ENCODE measurements around the gene UBASH3A. TPM values are rescaled to one million over a fixed set of nuclear protein-coding genes. Genes with fewer than 3 reads are reported as not detected.

Gene UBASH3A
- total and polyA plus RNA-seq, 12 donors, result 0.09 to 1.2 (median 0.44) TPM; not detected in 2

DNA sequence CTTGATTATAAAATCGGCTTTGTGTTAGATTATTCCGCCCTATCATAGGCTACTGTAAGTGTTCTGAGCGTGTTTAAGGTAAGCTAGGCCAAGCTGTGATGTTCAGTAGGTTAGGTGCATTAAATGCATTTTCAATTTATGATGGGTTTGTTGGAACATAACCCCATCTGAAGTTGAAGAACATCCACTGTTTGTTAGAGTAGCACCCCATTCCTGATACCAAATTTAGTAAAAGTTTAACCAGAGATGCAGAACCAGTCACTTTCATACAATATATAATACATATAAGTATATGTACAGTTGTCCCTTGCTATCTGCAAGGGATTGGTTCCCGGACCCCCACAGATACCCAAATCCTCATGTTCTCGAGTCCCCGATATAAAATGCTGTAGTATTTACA lies 16.1 kb downstream of the UBASH3A start:
- Histone ChIP-seq H3K4me3 (no peak overlapping the region), H3K4me1 (replicated peaks in 1 of 2) (no peaks in the 10 kb centered on the region), H3K36me3 (replicated peaks in 1 of 2) (no peaks in the 10 kb centered on the region), H3K27me3 (peaks cover 12% of the 10 kb centered on the region), H3K27ac (no peak overlapping the region), H3K9me3 (replicated peaks in 1 of 3) (no peaks in the 10 kb centered on the region)
- no peak for TF ChIP-seq POLR2A (IDR thresholded peaks at IDR 0.05)
- TF ChIP-seq, protein P1, sequence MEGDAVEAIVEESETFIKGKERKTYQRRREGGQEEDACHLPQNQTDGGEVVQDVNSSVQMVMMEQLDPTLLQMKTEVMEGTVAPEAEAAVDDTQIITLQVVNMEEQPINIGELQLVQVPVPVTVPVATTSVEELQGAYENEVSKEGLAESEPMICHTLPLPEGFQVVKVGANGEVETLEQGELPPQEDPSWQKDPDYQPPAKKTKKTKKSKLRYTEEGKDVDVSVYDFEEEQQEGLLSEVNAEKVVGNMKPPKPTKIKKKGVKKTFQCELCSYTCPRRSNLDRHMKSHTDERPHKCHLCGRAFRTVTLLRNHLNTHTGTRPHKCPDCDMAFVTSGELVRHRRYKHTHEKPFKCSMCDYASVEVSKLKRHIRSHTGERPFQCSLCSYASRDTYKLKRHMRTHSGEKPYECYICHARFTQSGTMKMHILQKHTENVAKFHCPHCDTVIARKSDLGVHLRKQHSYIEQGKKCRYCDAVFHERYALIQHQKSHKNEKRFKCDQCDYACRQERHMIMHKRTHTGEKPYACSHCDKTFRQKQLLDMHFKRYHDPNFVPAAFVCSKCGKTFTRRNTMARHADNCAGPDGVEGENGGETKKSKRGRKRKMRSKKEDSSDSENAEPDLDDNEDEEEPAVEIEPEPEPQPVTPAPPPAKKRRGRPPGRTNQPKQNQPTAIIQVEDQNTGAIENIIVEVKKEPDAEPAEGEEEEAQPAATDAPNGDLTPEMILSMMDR (IDR thresholded peaks at IDR 0.05), result no peak
- DNase-seq, result no peak
- WGBS, 4 donors, result 87 to 94% (median 90%) methylated on average over 6 of the region's 6 CpGs
- intact Hi-C loops (cut with DNase I), result no loop called here

DNA sequence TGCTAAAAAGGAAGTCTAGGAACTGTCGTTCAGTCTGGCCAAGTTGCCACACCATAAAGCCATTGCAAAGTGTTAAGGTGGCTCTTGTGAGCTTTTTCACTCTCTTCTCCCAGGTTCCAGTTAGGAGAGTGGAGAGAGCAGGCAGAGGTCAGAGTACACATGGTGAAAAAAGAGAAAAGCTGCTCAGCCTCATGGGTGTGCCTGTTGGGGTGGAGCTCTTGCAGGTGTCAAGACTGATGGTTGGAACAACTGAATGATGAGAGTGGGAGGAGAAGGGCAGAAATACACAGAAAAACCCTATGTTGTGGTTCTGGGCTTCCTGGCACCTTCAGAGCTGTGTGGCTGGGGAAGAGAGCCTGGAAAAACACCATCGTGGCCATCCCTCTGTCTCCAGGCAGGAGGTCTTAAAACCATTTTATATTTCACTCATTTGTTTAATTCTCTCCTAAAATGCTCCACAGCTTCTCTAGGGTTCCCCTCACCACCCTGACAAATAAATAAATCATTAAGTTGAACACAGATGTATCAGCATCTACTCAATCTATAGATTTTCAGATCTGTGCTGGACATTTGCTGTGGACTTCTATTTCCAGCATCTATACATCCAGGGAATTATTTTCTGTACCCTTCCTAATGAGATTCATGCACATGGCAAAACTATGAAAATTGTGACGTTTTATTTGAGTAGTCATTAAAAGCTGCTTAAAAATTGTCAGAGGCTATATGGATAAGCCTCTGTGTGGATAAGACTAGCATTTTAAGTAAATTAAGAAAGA lies 17.5 kb downstream of the UBASH3A start:
- no peak overlapping the region for H3K27ac ChIP-seq
- H3K4me1 ChIP-seq (replicated peaks in 1 of 2), result no peaks in the 10 kb centered on the region
- TF ChIP-seq, protein P1 (IDR thresholded peaks at IDR 0.05), result no peak
- no peak for TF ChIP-seq POLR2A (IDR thresholded peaks at IDR 0.05)
- DNase-seq, result no peak
- WGBS, 4 donors, result 64 to 85% (median 72%) methylated on average over 3 of the region's 3 CpGs
- H3K27me3 ChIP-seq, result peaks cover 12% of the 10 kb centered on the region
- no peak overlapping the region for H3K4me3 ChIP-seq
- no peaks in the 10 kb centered on the region for H3K36me3 ChIP-seq (replicated peaks in 1 of 2)
- no peaks in the 10 kb centered on the region for H3K9me3 ChIP-seq (replicated peaks in 1 of 3)
- intact Hi-C loops (cut with DNase I), result no loop called here

DNA sequence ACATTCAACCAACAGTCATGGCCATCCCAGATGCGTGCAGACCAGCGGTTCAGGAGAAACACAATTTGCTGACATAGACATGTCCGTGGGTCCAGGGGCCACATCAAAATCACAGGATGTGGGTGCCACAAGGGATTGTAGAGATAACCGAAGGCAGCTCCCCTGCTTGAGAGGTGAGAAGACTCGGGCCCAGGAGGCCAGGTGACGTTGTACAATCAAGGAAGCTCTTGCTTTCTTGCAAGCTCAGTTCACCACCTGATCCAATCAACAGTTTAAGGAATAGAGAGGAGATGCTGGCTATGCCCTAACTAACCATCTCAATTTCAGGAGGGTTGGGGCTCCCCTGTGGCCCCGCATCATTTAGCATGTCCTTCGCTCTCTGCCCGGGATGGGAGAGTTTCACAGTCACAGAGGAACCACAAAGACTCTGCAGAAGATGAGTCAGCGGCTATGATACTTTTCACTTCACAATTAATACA lies 19.5 kb downstream of the UBASH3A start:
- Histone ChIP-seq H3K9me3 (replicated peaks in 1 of 3) (no peaks in the 10 kb centered on the region), H3K27me3 (peaks cover 12% of the 10 kb centered on the region), H3K4me1 (replicated peaks in 1 of 2) (no peaks in the 10 kb centered on the region), H3K36me3 (replicated peaks in 1 of 2) (no peaks in the 10 kb centered on the region), H3K27ac (no peak overlapping the region), H3K4me3 (no peak overlapping the region)
- intact Hi-C loops (cut with DNase I), result no loop called here
- no peak for DNase-seq
- 68 to 83% (median 73%) methylated on average over 10 of the region's 10 CpGs for WGBS, 4 donors
- TF ChIP-seq, protein P1 (IDR thresholded peaks at IDR 0.05), result no peak
- TF ChIP-seq POLR2A (IDR thresholded peaks at IDR 0.05), result no peak

DNA sequence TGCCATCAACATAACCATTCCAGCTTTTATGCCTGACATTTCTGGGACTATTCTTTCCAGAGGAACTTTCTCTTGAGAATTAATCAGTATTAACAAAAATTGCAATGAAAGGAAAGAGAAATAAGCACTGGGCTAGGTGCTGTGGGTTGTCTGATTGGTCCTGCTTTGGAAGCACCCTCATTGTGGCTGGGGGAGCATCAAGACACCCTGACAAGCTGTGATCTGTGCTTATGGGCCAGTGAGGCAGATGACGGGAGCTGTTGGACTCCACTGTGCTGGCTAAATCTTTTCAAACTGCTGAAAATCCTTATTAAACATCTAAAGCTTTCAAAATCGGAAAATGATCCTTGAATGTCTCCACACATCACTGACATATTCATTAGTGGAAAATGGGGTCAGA lies 20.0 kb downstream of the UBASH3A start:
- Histone ChIP-seq H3K27ac (no peak overlapping the region), H3K9me3 (replicated peaks in 1 of 3) (no peaks in the 10 kb centered on the region), H3K4me1 (replicated peaks in 1 of 2) (no peaks in the 10 kb centered on the region), H3K36me3 (replicated peaks in 1 of 2) (no peaks in the 10 kb centered on the region), H3K4me3 (no peak overlapping the region), H3K27me3 (peaks cover 12% of the 10 kb centered on the region)
- DNase-seq, result no peak
- 50 to 71% (median 63%) methylated on average over 2 of the region's 2 CpGs for WGBS, 4 donors
- TF ChIP-seq POLR2A (IDR thresholded peaks at IDR 0.05), result no peak
- TF ChIP-seq, protein P1 (IDR thresholded peaks at IDR 0.05), result no peak
- intact Hi-C loops (cut with DNase I), result no loop called here
